A673 (cell line): ENCODE results near the gene PGLYRP2. TPM values are rescaled to one million over a fixed set of nuclear protein-coding genes. Genes with fewer than 3 reads are reported as not detected.

ENCODE experiments used
- BruUV-seq: library from RNA; stranded (reverse); fragments of 400-500 nt; replicated peaks from 2 replicates; lab custom pipeline; 2021; lab: Mats Ljungman, UMichigan
- CTCF ChIA-PET: fragments of 300-600 bp; sonication (Branson Sonifier 250); formaldehyde crosslinking; loops from one replicate; lab custom pipeline; 2022; ENCODE audit warnings: antibody characterized with exemption; lab: Charles Lee
- POLR2A ChIA-PET: fragments of 300-600 bp; sonication (Branson Sonifier 250); formaldehyde crosslinking; loops from one replicate; lab custom pipeline; 2022; ENCODE audit warnings: antibody characterized with exemption; ENCODE audit not compliant: low non-redundant PET; lab: Charles Lee
- DNase-seq: peaks from one replicate; pipeline ENCODE4 v3.0.0-alpha.2; 2015; ENCODE audit warnings: low spot score
- H3K27ac ChIP-seq: fragments of 200-600 bp; sonication (generic); 2 replicates; pipeline ENCODE4 v1.5.1; 2016; ENCODE audit warnings: mixed run types, low read depth, mild to moderate bottlenecking, mixed read lengths, antibody characterized with exemption, low read length; ENCODE audit not compliant: poor library complexity, severe bottlenecking
- H3K27me3 ChIP-seq: fragments of 200-600 bp; sonication (generic); replicated peaks from 2 replicates; pipeline ENCODE4 v1.6.1; 2017; ENCODE audit warnings: mixed run types, low read depth, mild to moderate bottlenecking, mixed read lengths, antibody characterized with exemption, low read length; ENCODE audit not compliant: insufficient read depth, poor library complexity
- H3K36me3 ChIP-seq: fragments of 200-600 bp; sonication (generic); 2 replicates; pipeline ENCODE4 v1.6.1; 2016; ENCODE audit warnings: mixed run types, mild to moderate bottlenecking, mixed read lengths, antibody characterized with exemption, low read length; ENCODE audit not compliant: insufficient read depth, poor library complexity, severe bottlenecking
- H3K4me1 ChIP-seq: fragments of 200-600 bp; sonication (generic); 2 replicates; pipeline ENCODE4 v1.6.1; 2017; ENCODE audit warnings: mixed run types, mild to moderate bottlenecking, mixed read lengths, antibody characterized with exemption, low read length; ENCODE audit not compliant: insufficient read depth, poor library complexity, severe bottlenecking
- H3K4me3 ChIP-seq: fragments of 200-600 bp; sonication (generic); 2 replicates; pipeline ENCODE4 v1.5.1; 2016; ENCODE audit warnings: low read depth, mixed run types, mild to moderate bottlenecking, mixed read lengths, low read length; ENCODE audit not compliant: poor library complexity, severe bottlenecking
- H3K9me3 ChIP-seq: fragments of 200-600 bp; sonication (generic); 2 replicates; pipeline ENCODE4 v1.6.1; 2016; ENCODE audit warnings: mixed run types, low read depth, mild to moderate bottlenecking, mixed read lengths, antibody characterized with exemption, low read length; ENCODE audit not compliant: poor library complexity, severe bottlenecking
- EZH2 ChIP-seq: fragments of 200-600 bp; sonication (generic); IDR thresholded peaks from 2 replicates; pipeline ENCODE4 v1.6.1; 2017; ENCODE audit warnings: borderline replicate concordance, low read depth, mild to moderate bottlenecking, mixed read lengths, antibody characterized with exemption, low read length; ENCODE audit not compliant: poor library complexity, severe bottlenecking
- intact Hi-C: fragments of 100-400 bp; cut with micrococcal nuclease; formaldehyde crosslinking; loops from one replicate; pipeline ENCODE4 v1.10.0; 2022; ENCODE audit not compliant: unreplicated experiment
- total RNA-seq: library from RNA; stranded (reverse); gene quantifications from 2 replicates; pipeline ENCODE4 v1.2.3, GENCODE V29; 2021
- TF ChIP-seq, protein P1 (sequence below): fragments of 300-800, 200-600 bp; sonication (generic); conservative IDR thresholded peaks from 2 replicates; pipeline ENCODE4 v1.5.1; 2017; ENCODE audit warnings: low read depth, mild to moderate bottlenecking, antibody characterized with exemption, low read length, moderate library complexity, mixed read lengths

PGLYRP2 gene
- total RNA-seq, 1 experiment from 2014 or later, result 3.5 TPM

DNA sequence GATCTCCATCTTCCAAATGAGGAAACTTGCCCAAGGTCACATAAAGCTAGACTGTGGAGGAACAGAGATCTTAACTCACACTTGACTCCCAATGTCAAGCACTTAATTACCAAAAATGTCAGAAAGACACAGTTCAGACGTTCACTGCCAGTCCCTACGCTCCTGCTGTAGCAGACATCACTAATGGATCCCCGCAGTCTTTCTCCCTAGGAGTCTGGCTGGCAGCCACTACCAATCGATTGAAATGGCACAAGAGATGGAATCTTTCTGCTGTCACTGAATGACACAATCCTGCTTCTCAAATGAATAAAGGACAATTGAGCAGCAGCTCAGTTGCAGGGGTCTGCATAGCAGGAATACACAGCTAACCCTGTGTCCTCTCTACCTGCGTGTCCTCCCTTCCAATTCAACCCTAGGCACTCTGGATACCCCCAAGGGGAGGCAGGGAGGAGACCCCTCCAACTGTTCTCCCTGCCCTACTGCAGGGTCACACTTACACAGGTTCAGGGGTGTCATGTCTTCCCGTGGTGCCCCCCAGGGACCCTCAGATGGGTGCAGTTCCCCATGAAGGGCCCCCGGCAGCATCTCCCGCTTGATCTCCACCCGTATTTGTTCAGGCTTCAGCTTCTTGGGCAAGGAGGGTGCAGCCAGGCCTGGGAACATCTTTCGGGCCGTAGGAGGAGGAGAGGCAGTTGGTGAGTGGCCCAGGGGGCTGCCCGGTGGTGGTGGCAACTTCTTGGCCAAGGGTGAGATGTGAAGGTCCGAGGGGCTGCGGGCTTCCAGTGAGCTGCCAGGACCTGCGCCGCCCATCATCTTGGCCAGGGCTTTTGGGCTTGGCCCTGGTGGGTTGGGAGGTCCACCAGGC, 52.6 kb downstream of the PGLYRP2 start:
- ChIA-PET POLR2A (no interaction called here), CTCF (no interaction called here)
- BruUV-seq, result no TSS peak
- Histone ChIP-seq H3K36me3 (peaks cover 70% of the 10 kb centered on the region), H3K4me1 (peaks cover 12% of the 10 kb centered on the region), H3K27ac (no peak overlapping the region), H3K9me3 (peaks cover 10% of the 10 kb centered on the region), H3K4me3 (no peak overlapping the region), H3K27me3 (no peaks in the 10 kb centered on the region)
- intact Hi-C loops, result no loop called here
- DNase-seq, result peak; percentile 79
- TF ChIP-seq, protein P1, sequence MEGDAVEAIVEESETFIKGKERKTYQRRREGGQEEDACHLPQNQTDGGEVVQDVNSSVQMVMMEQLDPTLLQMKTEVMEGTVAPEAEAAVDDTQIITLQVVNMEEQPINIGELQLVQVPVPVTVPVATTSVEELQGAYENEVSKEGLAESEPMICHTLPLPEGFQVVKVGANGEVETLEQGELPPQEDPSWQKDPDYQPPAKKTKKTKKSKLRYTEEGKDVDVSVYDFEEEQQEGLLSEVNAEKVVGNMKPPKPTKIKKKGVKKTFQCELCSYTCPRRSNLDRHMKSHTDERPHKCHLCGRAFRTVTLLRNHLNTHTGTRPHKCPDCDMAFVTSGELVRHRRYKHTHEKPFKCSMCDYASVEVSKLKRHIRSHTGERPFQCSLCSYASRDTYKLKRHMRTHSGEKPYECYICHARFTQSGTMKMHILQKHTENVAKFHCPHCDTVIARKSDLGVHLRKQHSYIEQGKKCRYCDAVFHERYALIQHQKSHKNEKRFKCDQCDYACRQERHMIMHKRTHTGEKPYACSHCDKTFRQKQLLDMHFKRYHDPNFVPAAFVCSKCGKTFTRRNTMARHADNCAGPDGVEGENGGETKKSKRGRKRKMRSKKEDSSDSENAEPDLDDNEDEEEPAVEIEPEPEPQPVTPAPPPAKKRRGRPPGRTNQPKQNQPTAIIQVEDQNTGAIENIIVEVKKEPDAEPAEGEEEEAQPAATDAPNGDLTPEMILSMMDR, result no peak
- no peak for TF ChIP-seq EZH2

DNA sequence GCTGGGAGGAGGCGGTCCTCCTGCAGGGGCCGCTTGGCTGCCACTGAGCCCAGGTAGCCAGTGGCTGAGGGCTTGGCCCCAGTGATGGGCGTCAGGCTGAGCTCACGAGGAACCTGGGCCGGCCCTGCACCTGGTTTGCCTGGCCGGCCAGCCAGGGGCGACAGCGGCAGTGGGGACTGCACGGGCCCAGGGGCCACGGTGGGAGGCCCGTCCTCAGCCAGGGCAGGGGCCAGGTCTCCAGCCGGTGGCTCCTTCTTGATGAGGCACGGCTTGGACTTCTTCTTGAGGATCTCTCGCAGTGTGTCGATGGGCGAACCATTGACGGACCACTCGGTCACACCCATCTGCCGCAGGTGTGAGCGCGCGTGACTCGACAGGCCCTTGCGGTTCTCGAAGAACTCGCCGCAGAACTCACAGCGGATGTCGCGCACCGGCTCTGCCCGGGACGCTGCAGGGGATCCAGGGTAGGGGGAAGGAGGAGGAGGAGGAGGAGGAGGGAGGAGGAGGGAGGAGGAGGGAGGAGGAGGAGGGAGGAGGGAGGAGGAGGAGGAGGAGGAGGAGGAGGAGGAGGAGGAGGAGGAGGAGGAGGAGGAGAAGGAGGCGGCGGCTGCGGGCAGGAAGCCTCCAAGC, 53.9 kb downstream of the PGLYRP2 start:
- TF ChIP-seq EZH2, result no peak
- TF ChIP-seq, protein P1, result no peak
- H3K27me3 ChIP-seq, result no peaks in the 10 kb centered on the region
- H3K27ac ChIP-seq, result no peak overlapping the region
- BruUV-seq, result no TSS peak
- H3K4me3 ChIP-seq, result no peak overlapping the region
- peaks cover 10% of the 10 kb centered on the region for H3K9me3 ChIP-seq
- CTCF ChIA-PET, result interaction anchor here (0.6 kb wide), 1 partner anchor 130 kb away, joined by 3 read pairs; no protein-coding TSS in a partner anchor
- peaks cover 68% of the 10 kb centered on the region for H3K36me3 ChIP-seq
- POLR2A ChIA-PET, result no interaction called here
- peaks cover 10% of the 10 kb centered on the region for H3K4me1 ChIP-seq
- DNase-seq, result no peak
- intact Hi-C loops, result no loop called here

DNA sequence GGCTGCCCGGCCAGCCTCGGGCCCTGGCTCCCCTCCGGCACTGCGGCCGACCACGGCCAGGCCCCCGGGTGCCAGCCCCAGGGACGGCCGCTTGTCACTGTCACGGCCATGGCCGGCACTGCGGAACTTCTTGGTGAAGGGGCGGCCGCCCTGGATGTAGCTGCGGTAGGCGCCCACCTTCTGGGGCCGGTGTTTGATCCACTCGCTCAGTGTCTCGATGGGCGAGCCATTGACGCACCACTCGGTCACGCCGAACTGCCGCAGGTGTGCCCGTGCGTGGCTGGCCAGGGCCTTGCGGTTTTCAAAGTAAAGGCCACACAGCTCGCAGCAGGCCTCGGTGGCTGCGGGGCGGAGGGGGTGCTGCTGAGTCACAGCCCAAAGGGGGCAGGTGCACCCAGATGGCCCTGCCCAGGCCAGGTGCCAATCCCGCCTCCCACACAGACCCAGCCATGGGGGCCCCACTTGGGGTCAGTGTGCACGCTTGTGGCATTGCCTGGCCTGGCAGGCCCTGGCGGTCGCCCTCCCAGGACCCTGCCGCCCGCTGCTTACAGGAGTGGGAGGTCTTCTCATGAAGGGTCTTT, 54.5 kb downstream of the PGLYRP2 start:
- BruUV-seq, result no TSS peak
- POLR2A ChIA-PET, result no interaction called here
- no peaks in the 10 kb centered on the region for H3K27me3 ChIP-seq
- H3K4me3 ChIP-seq, result no peak overlapping the region
- H3K27ac ChIP-seq, result no peak overlapping the region
- intact Hi-C loops, result no loop called here
- no peak for DNase-seq
- peaks cover 11% of the 10 kb centered on the region for H3K4me1 ChIP-seq
- CTCF ChIA-PET, result interaction anchor here (0.6 kb wide), 1 partner anchor 131 kb away, joined by 3 read pairs; no protein-coding TSS in a partner anchor
- H3K36me3 ChIP-seq, result peaks cover 68% of the 10 kb centered on the region
- peaks cover 10% of the 10 kb centered on the region for H3K9me3 ChIP-seq
- TF ChIP-seq EZH2, result no peak
- TF ChIP-seq, protein P1, result no peak
